ENCODE results near the gene KREMEN2. TPM values are rescaled to one million over a fixed set of nuclear protein-coding genes. Genes with fewer than 3 reads are reported as not detected.
A peak's percentile ranks its signal among the peaks of the same experiment; 100 is the strongest.

KREMEN2 gene
- total and polyA plus RNA-seq, 4 donors: 0.06 to 0.15 (median 0.14) TPM; not detected in 1

GRCh38 chr16:2980227-2981176 is 16.4 kb downstream of the KREMEN2 start, which contains the start of gene PKMYT1:
TSS of gene PKMYT1 (minus strand) at chr16:2980446. CDS start at chr16:2979657, 789 bp downstream.
- peak within 1 kb of the TSS; percentile 16 to 55 for H3K9ac ChIP-seq (ENCODE audit: insufficient read depth in 1 of 2, low read length in 2 of 2)
- peak; percentile 93 to 94 (median 93) for DNase-seq
- peaks cover 0 to 30% (median 7%) of the 10 kb centered on the region in 5 donors for H3K4me1 ChIP-seq (ENCODE audit: control insufficient read depth in 5 of 5, insufficient read depth in 5 of 5, low read length in 5 of 5)
- WGBS, 2 donors: 6 to 8% methylated on average over 76 to 91 of the region's 91 CpGs
- H3K27me3 ChIP-seq (ENCODE audit: control insufficient read depth in 3 of 3, insufficient read depth in 3 of 3, low read length in 2 of 3): no peaks in the 10 kb centered on the region
- peak within 1 kb of the TSS; percentile 66 for H3K4me3 ChIP-seq
- no peaks in the 10 kb centered on the region for H3K36me3 ChIP-seq (ENCODE audit: control insufficient read depth in 4 of 4, insufficient read depth in 4 of 4, low read length in 4 of 4)
- ATAC-seq (ENCODE audit: insufficient read depth, low FRiP score): peak; percentile 96
- TF ChIP-seq, protein P1, sequence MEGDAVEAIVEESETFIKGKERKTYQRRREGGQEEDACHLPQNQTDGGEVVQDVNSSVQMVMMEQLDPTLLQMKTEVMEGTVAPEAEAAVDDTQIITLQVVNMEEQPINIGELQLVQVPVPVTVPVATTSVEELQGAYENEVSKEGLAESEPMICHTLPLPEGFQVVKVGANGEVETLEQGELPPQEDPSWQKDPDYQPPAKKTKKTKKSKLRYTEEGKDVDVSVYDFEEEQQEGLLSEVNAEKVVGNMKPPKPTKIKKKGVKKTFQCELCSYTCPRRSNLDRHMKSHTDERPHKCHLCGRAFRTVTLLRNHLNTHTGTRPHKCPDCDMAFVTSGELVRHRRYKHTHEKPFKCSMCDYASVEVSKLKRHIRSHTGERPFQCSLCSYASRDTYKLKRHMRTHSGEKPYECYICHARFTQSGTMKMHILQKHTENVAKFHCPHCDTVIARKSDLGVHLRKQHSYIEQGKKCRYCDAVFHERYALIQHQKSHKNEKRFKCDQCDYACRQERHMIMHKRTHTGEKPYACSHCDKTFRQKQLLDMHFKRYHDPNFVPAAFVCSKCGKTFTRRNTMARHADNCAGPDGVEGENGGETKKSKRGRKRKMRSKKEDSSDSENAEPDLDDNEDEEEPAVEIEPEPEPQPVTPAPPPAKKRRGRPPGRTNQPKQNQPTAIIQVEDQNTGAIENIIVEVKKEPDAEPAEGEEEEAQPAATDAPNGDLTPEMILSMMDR (IDR thresholded peaks at IDR 0.05; ENCODE audit: control extremely low read depth, extremely low read depth): no peak
- H3K27ac ChIP-seq (ENCODE audit: low read depth in 1 of 2, low read length in 1 of 2): peak within 1 kb of the TSS; percentile 78 to 92
- no peaks in the 10 kb centered on the region for H3K9me3 ChIP-seq (ENCODE audit: control insufficient read depth in 4 of 4, insufficient read depth in 3 of 4, low read length in 3 of 4)

DNA sequence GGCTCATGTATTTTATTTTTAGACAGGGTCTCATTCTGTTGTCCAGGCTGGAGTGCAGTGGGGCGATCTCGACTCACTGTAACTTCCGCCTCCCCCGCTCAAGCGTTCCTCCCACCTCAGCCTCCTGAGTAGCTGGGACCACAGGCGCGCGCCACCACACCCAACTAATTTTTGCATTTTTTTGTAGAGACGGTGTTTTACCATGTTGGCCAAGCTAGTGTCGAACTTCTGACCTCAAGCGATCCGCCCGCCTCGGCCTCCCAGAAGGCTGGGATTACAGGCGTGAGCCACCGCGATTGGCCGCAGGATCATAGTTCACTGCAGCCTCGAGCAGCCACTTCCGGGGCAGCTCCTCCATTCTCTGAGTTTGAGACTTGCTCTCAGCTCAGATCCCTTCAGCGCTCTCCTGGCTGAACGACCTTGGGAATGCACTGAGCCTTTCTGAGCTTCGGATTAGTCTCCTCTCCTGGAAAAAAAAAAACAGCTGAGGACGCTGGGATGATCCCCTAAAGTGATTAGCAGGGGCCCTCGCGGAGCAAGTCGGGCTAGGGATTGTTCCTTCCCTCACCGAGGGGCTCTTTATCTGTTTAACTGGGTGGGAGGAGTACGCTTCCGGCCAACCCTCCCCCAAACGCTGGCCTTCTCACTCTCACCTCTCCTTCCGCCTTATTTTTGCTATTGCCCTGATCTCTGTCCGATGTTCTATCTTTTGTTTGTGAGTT is 17.3 kb downstream of the KREMEN2 start:
- H3K27ac ChIP-seq (ENCODE audit: low read depth in 1 of 2, low read length in 1 of 2): no peak overlapping the region
- TF ChIP-seq, protein P1 (IDR thresholded peaks at IDR 0.05; ENCODE audit: control extremely low read depth, extremely low read depth): no peak
- no peak for DNase-seq
- no peak for ATAC-seq (ENCODE audit: insufficient read depth, low FRiP score)
- 63 to 64% methylated on average over 33 of the region's 33 CpGs for WGBS, 2 donors
- peaks cover 0 to 33% (median 10%) of the 10 kb centered on the region in 5 donors for H3K4me1 ChIP-seq (ENCODE audit: control insufficient read depth in 5 of 5, insufficient read depth in 5 of 5, low read length in 5 of 5)
- no peak overlapping the region for H3K4me3 ChIP-seq
- H3K9me3 ChIP-seq (ENCODE audit: control insufficient read depth in 4 of 4, insufficient read depth in 3 of 4, low read length in 3 of 4): no peaks in the 10 kb centered on the region
- H3K27me3 ChIP-seq (ENCODE audit: control insufficient read depth in 3 of 3, insufficient read depth in 3 of 3, low read length in 2 of 3): no peaks in the 10 kb centered on the region
- no peak overlapping the region for H3K9ac ChIP-seq (ENCODE audit: insufficient read depth in 1 of 2, low read length in 2 of 2)
- no peaks in the 10 kb centered on the region for H3K36me3 ChIP-seq (ENCODE audit: control insufficient read depth in 4 of 4, insufficient read depth in 4 of 4, low read length in 4 of 4)

GRCh38 chr16:2981899-2982250 is 17.8 kb downstream of the KREMEN2 start:
- TF ChIP-seq, protein P1 (IDR thresholded peaks at IDR 0.05; ENCODE audit: control extremely low read depth, extremely low read depth): no peak
- peaks cover 0 to 38% (median 10%) of the 10 kb centered on the region in 5 donors for H3K4me1 ChIP-seq (ENCODE audit: control insufficient read depth in 5 of 5, insufficient read depth in 5 of 5, low read length in 5 of 5)
- DNase-seq (no peak), ATAC-seq (ENCODE audit: insufficient read depth, low FRiP score) (no peak)
- H3K27me3 ChIP-seq (ENCODE audit: control insufficient read depth in 3 of 3, insufficient read depth in 3 of 3, low read length in 2 of 3): no peaks in the 10 kb centered on the region
- H3K36me3 ChIP-seq (ENCODE audit: control insufficient read depth in 4 of 4, insufficient read depth in 4 of 4, low read length in 4 of 4): no peaks in the 10 kb centered on the region
- H3K9ac ChIP-seq (ENCODE audit: insufficient read depth in 1 of 2, low read length in 2 of 2): no peak overlapping the region
- no peak overlapping the region for H3K4me3 ChIP-seq
- WGBS, 2 donors: 76 to 79% methylated on average over 4 of the region's 4 CpGs
- no peak overlapping the region for H3K27ac ChIP-seq (ENCODE audit: low read depth in 1 of 2, low read length in 1 of 2)
- H3K9me3 ChIP-seq (ENCODE audit: control insufficient read depth in 4 of 4, insufficient read depth in 3 of 4, low read length in 3 of 4): no peaks in the 10 kb centered on the region
